Fibroblast of the aortic adventitia (primary cell): ENCODE measurements around the gene TMC7. TPM values are rescaled to one million over a fixed set of nuclear protein-coding genes. Genes with fewer than 3 reads are reported as not detected.

Experiments
- DNase-seq: peaks from one replicate; pipeline ENCODE4 v3.0.0-alpha.2; 2010; ENCODE audit warnings: low read depth
- H3K4me3 ChIP-seq: 2 replicates; pipeline ENCODE4 v1.5.1; 2011; ENCODE audit warnings: low read depth, mild to moderate bottlenecking, control low read depth, low read length, moderate library complexity
- total RNA-seq: library from RNA; depleted of rRNA; stranded (reverse); fragments of >200 nt; gene quantifications from 2 replicates; pipeline ENCODE4 v1.2.3, GENCODE V29; 2012; ENCODE audit warnings: low replicate concordance
- TF ChIP-seq, protein P1 (sequence below): IDR thresholded peaks from 2 replicates; pipeline ENCODE4 v1.5.1; 2011; ENCODE audit warnings: mild to moderate bottlenecking, low read length, control low read depth, inconsistent platforms; ENCODE audit not compliant: insufficient read depth

Gene TMC7
- total RNA-seq, 1 donor, result 1.5 TPM

DNA sequence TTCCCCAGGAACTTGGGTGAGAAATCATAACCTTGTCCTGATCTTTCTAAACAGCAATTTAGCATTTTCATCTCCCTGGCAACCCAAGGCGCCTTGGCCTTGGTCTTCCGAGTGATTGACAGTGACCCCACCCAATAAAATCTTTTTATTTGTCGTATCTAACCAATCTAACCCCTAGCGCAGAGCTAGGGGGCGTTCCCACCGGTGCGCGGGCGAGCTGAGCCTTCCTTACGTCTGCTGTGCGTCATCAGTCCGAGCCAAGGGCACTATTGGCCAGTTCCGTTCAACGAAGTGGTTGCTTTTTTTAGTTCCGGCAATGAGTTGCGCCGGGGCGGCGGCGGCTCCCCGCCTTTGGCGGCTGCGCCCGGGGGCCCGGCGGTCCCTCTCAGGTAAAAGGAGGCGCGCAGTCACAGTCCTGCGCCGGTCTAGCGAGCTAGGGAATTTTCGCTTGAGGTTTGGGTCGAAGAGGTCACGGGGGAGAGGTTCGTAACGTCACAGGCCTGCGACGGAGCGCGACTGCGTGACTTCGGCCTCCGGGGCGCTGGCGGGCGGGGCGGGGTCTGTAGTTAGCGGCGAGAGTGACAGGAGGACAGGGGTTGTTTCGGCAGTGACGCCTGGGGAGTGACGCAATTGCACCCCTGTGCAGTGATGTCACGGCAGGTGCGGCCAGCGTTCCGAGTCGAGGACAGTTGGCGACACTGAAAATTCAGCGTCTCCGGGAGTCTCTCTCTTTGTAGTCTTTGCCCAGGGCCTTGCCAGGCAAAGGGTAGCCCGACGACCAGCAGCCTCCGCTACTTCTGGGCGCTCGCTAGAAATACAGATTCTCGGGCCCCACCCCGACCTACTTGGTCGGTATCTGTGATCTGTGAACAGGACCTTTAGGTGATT, 83.9 kb downstream of the TMC7 start, which contains the start of gene COQ7:
TSS of gene COQ7 (plus strand) at position 266 of the 888 bp plus-strand sequence. CDS start at position 317, 51 bp downstream.
- TF ChIP-seq, protein P1, sequence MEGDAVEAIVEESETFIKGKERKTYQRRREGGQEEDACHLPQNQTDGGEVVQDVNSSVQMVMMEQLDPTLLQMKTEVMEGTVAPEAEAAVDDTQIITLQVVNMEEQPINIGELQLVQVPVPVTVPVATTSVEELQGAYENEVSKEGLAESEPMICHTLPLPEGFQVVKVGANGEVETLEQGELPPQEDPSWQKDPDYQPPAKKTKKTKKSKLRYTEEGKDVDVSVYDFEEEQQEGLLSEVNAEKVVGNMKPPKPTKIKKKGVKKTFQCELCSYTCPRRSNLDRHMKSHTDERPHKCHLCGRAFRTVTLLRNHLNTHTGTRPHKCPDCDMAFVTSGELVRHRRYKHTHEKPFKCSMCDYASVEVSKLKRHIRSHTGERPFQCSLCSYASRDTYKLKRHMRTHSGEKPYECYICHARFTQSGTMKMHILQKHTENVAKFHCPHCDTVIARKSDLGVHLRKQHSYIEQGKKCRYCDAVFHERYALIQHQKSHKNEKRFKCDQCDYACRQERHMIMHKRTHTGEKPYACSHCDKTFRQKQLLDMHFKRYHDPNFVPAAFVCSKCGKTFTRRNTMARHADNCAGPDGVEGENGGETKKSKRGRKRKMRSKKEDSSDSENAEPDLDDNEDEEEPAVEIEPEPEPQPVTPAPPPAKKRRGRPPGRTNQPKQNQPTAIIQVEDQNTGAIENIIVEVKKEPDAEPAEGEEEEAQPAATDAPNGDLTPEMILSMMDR, result no peak
- peak; percentile 100 for DNase-seq

DNA sequence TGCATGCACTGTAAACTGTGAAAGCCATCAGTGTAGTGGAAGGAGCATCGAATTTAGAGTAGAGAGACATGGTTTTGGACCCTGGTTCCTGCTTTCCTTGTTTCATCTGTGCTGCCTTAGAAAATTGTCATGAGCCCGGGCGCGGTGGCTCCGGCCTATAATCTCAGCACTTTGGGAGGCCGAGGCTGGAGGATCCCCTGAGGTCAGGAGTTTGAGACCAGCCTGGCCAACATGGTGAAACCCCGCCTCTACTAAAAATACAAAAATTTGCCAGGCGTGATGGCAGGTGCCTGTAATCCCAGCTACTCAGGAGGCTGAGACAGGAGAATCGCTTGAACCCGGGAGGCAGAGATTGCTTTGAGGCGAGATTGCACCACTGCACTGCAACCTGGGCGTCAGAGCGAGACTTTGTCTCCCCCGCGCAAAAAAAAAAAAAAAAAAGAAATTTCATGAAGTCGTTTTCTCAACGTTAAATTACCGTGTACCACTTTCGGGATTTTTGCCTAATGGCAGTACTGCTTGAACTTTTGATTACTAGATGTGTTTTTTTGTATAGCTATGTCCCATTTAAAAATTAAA, 84.6 kb downstream of the TMC7 start:
- H3K4me3 ChIP-seq, result peak overlapping the region; percentile 92
- no peak for DNase-seq
- TF ChIP-seq, protein P1, result no peak

More for the DNA sequence above, 83.9 kb downstream of the TMC7 start, which contains the start of gene COQ7:
- peak within 1 kb of the TSS; percentile 92 for H3K4me3 ChIP-seq

DNA sequence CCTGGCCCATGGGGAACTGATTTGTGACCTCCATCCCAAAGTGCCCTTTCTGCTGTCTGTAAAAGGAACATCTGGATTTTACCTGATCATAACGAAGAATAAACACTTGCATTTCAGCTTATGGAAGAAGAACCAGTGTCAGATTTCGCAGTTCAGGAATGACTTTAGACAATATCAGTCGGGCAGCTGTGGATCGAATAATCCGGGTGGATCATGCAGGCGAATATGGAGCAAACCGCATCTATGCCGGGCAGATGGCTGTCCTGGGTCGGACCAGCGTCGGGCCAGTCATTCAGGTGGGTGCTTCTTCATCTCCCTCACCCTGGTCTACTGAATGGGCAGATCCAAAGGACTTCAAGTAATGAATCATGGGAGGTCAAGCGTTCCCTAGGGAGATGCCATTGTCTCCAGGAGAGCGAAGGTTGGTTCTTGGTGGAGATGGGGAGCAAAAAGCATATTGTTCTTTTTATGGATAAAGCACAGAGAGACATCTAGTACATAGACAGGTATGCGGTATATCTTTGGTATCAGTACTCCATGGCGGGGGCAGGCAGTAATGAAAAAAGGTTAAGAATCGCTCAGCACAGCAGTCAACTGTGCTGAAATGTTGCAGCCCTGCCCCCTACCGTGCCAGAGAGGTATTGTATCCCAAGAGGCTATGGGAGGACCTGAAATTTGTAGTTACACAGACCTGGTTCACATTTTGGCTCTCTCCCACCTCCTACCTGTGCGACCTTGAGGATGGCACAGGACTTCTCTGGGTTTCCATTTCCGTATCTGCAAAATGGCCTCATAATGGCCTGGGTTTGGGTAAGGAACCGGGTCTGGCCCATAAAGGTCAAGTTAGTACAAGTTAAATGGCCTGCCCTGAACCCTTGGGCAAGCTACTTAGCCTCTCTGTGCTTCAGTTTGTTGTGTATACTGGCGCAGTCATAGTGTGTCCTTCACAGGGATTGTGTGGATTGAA, 88.4 kb downstream of the TMC7 start:
- DNase-seq, result peak; percentile 68
- H3K4me3 ChIP-seq, result no peak overlapping the region
- TF ChIP-seq, protein P1, result peak; percentile 83

DNA sequence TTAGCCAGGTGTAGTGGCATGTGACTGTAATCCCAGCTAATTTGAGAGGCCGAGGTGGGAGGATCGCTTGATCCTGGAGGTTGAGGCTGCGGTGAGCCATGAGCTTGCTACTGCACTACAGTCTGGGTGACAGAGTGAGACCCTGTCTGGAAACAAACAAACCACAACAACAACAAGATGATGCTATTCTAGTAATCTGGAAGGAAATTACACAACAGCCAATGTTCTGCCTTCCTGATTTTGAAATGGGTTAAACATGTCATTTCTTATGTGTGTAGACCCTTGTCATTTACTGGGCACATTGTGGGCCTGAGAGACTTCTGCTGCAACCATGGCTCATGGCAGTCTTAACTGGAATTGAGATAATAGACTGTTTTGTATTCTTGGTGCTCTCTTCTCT, 89.6 kb downstream of the TMC7 start:
- TF ChIP-seq, protein P1, result no peak
- no peak for DNase-seq
- no peak overlapping the region for H3K4me3 ChIP-seq

- DNase-seq, result no peak
- TF ChIP-seq, protein P1, result no peak
- no peak overlapping the region for H3K4me3 ChIP-seq
These were observed 90.1 kb downstream of the TMC7 start for GRCh38 chr16:19073863-19074262.

- H3K4me3 ChIP-seq, result no peak overlapping the region
- TF ChIP-seq, protein P1, result no peak
- no peak for DNase-seq
These were observed 91.8 kb downstream of the TMC7 start for GRCh38 chr16:19075511-19075910.
